Fibroblast of pulmonary artery (primary cell): Measurements from ENCODE around the gene UHRF1.
"Not testable (repeated sequence)": the region's sequence is repeated elsewhere in the genome, so short reads cannot be mapped to it uniquely, and the experiment has no call there.

Experiments
- DNase-seq: peaks from one replicate; pipeline ENCODE4 v3.0.0-alpha.2; 2010; ENCODE audit warnings: low read depth
- H3K4me3 ChIP-seq: replicated peaks from 2 replicates; pipeline ENCODE4 v1.5.1; 2011; ENCODE audit warnings: low read depth, mild to moderate bottlenecking, control low read depth, low read length, moderate library complexity
- CTCF ChIP-seq: IDR thresholded peaks from 2 replicates; pipeline ENCODE4 v1.5.1; 2011; ENCODE audit warnings: mild to moderate bottlenecking, control low read depth, low read length, inconsistent platforms; ENCODE audit errors: missing control alignments

Gene UHRF1

GRCh38 chr19:4870025-4870700 lies 39.1 kb upstream of the UHRF1 start:
- TF ChIP-seq CTCF: no peak
- no peak overlapping the region for H3K4me3 ChIP-seq
- DNase-seq: peak; percentile 93

GRCh38 chr19:4871711-4872110 lies 37.6 kb upstream of the UHRF1 start:
- H3K4me3 ChIP-seq: no peak overlapping the region
- no peak for TF ChIP-seq CTCF
- no peak for DNase-seq

GRCh38 chr19:4873930-4874329 lies 35.4 kb upstream of the UHRF1 start:
- no peak for DNase-seq
- TF ChIP-seq CTCF: no peak
- H3K4me3 ChIP-seq: no peak overlapping the region

- no peak overlapping the region for H3K4me3 ChIP-seq
- DNase-seq: no peak
- TF ChIP-seq CTCF: no peak
Observed at GRCh38 chr19:4877753-4878490, 31.4 kb upstream of the UHRF1 start.

- no peak for TF ChIP-seq CTCF
- DNase-seq: no peak
Observed at GRCh38 chr19:4878491-4878968, 30.8 kb upstream of the UHRF1 start.

GRCh38 chr19:4879041-4879440 lies 30.3 kb upstream of the UHRF1 start:
- no peak for DNase-seq
- TF ChIP-seq CTCF: no peak
- H3K4me3 ChIP-seq: no peak overlapping the region

More at GRCh38 chr19:4878491-4878968, 30.8 kb upstream of the UHRF1 start:
- no peak overlapping the region for H3K4me3 ChIP-seq

GRCh38 chr19:4882874-4883273 lies 26.4 kb upstream of the UHRF1 start:
- DNase-seq, H3K4me3 ChIP-seq: not testable (repeated sequence)

GRCh38 chr19:4884993-4885392 lies 24.3 kb upstream of the UHRF1 start:
- not testable (repeated sequence) for H3K4me3 ChIP-seq, DNase-seq

GRCh38 chr19:4887803-4888202 lies 21.5 kb upstream of the UHRF1 start:
- H3K4me3 ChIP-seq, DNase-seq: not testable (repeated sequence)
